Transverse colon (tissue), 4 donors: ENCODE data around the gene GALNT10.

Source experiments
- CTCF ChIP-seq, 5 experiments: fragments of 200-600 bp in 3 of 5; fragments of 450-650 bp in 2 of 5; sonication (generic) in 3 of 5; IDR thresholded peaks; 1 replicate in 2 of 5; 2 replicates in 3 of 5; pipeline ENCODE4 v1.5.1; 2016 to 2017; ENCODE audit warnings: antibody characterized with exemption in 5 of 5, inconsistent platforms in 3 of 5, mild to moderate bottlenecking in 2 of 5, moderate library complexity in 1 of 5
- POLR2A ChIP-seq: fragments of 450-650 bp; IDR thresholded peaks from one replicate; pipeline ENCODE4 v1.6.1; 2016; ENCODE audit warnings: antibody characterized with exemption, mild to moderate bottlenecking, moderate library complexity
- POLR2AphosphoS5 ChIP-seq, 3 donors: sonication (generic); formaldehyde crosslinking; IDR thresholded peaks; one replicate each; pipeline ENCODE4 v1.6.1; 2016; ENCODE audit warnings: antibody characterized with exemption in 3 of 3

GRCh38 chr5:154268073-154268472 lies 77.5 kb downstream of the GALNT10 start:
- TF ChIP-seq POLR2A = no peak
- TF ChIP-seq CTCF (IDR thresholded peaks at IDR 0.05) = no peak
- no peak for TF ChIP-seq POLR2AphosphoS5 (IDR thresholded peaks at IDR 0.05)
